AG10803 (cell line): ENCODE results near the gene BICDL2.

Source experiments
- DNase-seq: peaks from one replicate; pipeline ENCODE4 v3.0.0; 2010; ENCODE audit warnings: low read depth
- H3K4me3 ChIP-seq: 2 replicates; pipeline ENCODE4 v1.5.1; 2011; ENCODE audit warnings: mild to moderate bottlenecking, low read length, control low read depth
- TF ChIP-seq, protein P1 (sequence below): conservative IDR thresholded peaks from 2 replicates; pipeline ENCODE4 v1.5.1; 2011; ENCODE audit warnings: mild to moderate bottlenecking, low read length, control low read depth, inconsistent platforms

Gene BICDL2

DNA sequence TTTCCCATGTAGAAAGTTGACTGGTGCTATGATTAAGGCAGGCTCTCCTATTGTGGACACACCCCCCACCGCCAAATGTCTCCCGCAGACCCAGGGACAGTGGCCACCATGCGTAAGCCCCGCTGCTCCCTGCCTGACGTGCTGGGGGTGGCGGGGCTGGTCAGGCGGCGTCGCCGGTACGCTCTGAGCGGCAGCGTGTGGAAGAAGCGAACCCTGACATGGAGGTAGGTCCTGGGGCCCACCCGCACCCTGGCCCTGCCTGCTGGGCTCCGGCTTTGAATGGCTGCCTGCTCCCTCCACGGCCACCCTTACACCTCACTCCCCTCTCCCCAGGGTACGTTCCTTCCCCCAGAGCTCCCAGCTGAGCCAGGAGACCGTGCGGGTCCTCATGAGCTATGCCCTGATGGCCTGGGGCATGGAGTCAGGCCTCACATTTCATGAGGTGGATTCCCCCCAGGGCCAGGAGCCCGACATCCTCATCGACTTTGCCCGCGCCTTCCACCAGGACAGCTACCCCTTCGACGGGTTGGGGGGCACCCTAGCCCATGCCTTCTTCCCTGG, 13.3 kb upstream of the BICDL2 start:
- no peak for DNase-seq
- H3K4me3 ChIP-seq, result no peak overlapping the region
- TF ChIP-seq, protein P1, sequence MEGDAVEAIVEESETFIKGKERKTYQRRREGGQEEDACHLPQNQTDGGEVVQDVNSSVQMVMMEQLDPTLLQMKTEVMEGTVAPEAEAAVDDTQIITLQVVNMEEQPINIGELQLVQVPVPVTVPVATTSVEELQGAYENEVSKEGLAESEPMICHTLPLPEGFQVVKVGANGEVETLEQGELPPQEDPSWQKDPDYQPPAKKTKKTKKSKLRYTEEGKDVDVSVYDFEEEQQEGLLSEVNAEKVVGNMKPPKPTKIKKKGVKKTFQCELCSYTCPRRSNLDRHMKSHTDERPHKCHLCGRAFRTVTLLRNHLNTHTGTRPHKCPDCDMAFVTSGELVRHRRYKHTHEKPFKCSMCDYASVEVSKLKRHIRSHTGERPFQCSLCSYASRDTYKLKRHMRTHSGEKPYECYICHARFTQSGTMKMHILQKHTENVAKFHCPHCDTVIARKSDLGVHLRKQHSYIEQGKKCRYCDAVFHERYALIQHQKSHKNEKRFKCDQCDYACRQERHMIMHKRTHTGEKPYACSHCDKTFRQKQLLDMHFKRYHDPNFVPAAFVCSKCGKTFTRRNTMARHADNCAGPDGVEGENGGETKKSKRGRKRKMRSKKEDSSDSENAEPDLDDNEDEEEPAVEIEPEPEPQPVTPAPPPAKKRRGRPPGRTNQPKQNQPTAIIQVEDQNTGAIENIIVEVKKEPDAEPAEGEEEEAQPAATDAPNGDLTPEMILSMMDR, result no peak

DNA sequence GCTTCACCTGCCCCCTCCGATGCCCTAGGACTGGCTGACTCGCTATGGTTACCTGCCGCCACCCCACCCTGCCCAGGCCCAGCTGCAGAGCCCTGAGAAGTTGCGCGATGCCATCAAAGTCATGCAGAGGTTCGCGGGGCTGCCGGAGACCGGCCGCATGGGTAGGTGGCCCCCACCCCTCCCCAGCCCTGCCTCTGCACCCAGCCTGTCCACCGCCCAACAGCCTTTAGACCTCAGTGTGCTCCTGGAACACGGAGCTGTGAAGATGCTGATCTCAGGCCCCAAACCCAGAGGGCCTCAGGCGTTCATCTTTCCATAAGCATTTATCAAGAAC, 10.6 kb upstream of the BICDL2 start:
- TF ChIP-seq, protein P1, result no peak
- H3K4me3 ChIP-seq, result no peak overlapping the region
- no peak for DNase-seq

DNA sequence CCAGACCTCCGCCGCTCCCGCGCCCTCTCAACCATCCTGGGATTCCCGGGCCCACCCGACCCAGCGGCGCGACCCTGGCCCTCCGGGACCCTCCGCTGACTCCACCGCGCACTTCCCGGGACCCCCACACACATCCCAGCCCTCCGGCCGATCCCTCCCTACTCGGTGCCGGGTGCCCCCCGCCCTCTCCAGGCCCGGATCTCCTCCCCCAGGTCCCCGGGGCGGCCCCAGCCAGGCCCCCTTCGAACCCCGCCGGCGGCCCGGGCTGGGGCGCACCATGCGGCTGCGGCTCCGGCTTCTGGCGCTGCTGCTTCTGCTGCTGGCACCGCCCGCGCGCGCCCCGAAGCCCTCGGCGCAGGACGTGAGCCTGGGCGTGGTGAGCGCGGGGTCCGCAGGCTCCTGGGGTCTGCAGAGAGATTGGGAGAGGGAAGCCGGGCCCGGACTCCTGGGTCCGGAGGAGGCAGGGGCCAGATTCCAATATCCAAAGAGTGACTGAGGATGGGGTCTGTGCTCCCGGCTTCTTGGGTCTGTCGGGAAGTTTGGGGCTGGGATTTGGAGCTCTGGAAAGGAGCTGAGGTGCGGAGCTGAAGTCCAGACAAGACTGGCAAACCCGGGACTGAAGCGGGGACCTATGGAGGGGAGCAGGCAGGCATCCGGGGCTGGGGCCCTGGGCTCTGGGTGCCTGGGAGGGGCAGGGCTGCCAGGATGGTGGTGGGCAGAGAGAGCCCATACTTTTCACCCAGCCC, 10.1 kb upstream of the BICDL2 start:
- TF ChIP-seq, protein P1, result no peak
- H3K4me3 ChIP-seq, result no peak overlapping the region
- no peak for DNase-seq

DNA sequence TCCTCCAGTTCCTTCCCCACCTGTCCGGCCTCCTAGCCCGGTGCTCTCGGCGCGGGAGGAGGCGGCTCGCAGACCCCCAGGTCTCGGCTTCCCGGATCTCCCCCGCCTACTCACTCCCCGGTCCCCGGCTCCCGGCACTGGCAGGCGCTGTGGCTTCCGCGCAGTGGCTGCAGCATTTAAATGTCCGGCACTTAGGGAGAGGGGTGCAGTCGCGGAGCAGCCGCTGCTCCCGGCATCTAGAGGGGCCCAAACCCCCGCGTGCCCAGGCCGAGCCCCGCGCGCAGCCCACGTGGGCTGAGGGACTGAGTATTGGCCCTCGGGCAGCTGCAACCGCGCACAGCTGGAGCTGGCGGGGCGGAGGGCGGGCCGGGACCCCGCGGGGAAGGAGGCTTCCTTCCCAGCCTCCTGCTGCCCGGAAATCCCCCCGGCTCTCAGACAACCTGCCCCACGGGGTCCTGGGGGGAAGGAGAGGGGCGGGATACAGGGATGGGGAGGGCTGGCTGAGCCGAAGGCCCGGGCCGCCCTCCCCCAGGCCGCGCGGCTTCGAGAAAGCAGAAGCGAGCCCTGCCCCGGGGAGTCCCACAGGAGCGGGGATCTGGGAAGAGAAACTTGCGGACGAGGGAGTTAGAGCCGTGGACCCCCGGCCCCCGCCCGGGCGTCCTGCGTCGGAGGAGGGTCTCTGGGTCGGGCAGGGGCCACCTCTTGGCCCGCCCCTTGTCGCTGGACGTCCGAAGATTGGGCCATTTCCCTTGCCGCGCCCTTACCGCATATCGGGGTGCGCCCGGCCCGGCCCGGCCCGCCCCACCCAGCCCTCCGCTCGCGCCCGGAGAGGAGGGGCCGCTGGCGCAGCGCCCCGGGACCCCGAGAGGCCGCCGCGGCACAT, 9.3 kb upstream of the BICDL2 start, which contains the start of gene MMP25:
Gene MMP25, plus strand, starts transcription at position 804 of the 883 bp plus-strand sequence. CDS start 357 bp downstream, outside the sequence.
- peak within 1 kb of the TSS; percentile 43 for H3K4me3 ChIP-seq
- no peak for DNase-seq

DNA sequence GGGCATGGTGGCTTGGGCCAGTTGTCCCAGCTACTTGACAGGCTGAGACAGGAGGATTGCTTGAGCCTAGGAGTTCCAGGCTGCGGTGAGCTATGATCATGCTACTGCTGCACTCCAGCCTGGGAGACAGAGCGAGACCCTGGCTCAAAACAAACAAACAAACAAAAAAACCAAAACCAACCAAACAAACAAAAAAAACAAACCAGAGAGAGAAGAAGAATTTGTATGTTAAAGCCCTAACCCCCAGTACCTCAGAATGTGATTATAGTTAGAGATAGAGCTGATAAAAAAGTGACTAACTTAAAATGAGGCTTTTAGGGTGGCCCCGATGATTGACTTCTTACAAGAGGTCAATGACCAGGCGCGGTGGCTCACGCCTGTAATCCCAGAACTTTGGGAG, 8.0 kb upstream of the BICDL2 start:
- TF ChIP-seq, protein P1, result no peak
- DNase-seq, result no peak
- H3K4me3 ChIP-seq, result no peak overlapping the region

More for the DNA sequence above, 9.3 kb upstream of the BICDL2 start, which contains the start of gene MMP25:
- TF ChIP-seq, protein P1, result no peak

DNA sequence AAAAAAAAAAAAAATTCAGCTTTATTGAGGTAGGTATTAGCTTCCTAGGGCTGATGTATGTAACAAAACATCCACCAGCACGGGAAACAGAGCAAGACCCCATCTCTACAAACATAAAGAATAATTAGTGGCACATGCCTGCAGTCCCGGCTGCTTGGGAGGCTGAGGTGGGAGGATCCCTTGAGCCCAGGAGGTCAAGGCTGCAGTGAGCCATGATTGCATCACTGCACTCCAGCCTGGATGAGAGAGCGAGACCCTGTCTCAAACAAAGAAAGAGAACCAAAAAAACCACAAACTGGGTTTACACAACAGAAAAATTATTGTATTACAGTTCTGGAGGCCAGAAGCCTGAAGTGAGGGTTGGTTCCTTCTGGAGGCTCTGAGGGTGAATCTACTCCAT, 5.6 kb upstream of the BICDL2 start:
- no peak for DNase-seq
- no peak overlapping the region for H3K4me3 ChIP-seq
- TF ChIP-seq, protein P1, result no peak
